ENCODE measurements around the gene KBTBD13.

DNA sequence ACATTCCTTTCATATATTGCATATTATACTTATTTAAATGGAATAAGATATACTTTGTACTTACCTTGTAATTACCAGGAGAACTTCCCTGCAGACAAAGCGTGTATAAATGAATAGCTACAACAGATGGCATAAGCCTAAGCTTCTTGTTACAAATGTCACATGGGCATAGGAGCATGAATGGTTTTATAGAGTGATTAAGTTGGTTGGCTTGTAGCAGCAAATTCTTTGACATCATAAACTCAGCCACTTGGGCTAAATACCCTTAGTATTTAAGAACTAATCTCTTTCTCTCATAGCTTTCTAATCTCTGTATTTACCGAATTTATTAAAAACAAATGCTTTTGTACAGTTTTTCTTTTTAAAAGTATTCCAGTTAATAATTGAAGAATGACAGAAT lies 38.5 kb downstream of the KBTBD13 start, which contains the start of gene UBAP1L:
- TF ChIP-seq POLR2A (IDR thresholded peaks at IDR 0.05), result no peak
- TF ChIP-seq CTCF (IDR thresholded peaks at IDR 0.05), result no peak

All from heart left ventricle (tissue), 13 donors.